Stimulated activated naive CD4-positive, alpha-beta T cell treated with Interleukin-2 at 50 U/mL for 16 hours (primary cell): ENCODE results near the gene VPS8.
"Not testable (repeated sequence)": the region's sequence is repeated elsewhere in the genome, so short reads cannot be mapped to it uniquely, and the experiment has no call there.

Experiments used
- DNase-seq: peaks from one replicate; lab custom pipeline; 2025; lab: John Stamatoyannopoulos, UW

Gene VPS8

GRCh38 chr3:184993394-184993793 is 181.4 kb downstream of the VPS8 start:
- no peak for DNase-seq

GRCh38 chr3:185003876-185004275 is 191.9 kb downstream of the VPS8 start:
- not testable (repeated sequence) for DNase-seq

- no peak for DNase-seq
These were observed 197.7 kb downstream of the VPS8 start for GRCh38 chr3:185009650-185010049.

GRCh38 chr3:185017584-185017983 is 205.6 kb downstream of the VPS8 start:
- DNase-seq: not testable (repeated sequence)

GRCh38 chr3:185017996-185018395 is 206.0 kb downstream of the VPS8 start:
- not testable (repeated sequence) for DNase-seq

- no peak for DNase-seq
These were observed 209.3 kb downstream of the VPS8 start for GRCh38 chr3:185021256-185021655.

GRCh38 chr3:185024406-185024805 is 212.4 kb downstream of the VPS8 start:
- DNase-seq: no peak

GRCh38 chr3:185024966-185025365 is 213.0 kb downstream of the VPS8 start:
- DNase-seq: no peak

- DNase-seq: no peak
These were observed 216.2 kb downstream of the VPS8 start for GRCh38 chr3:185028121-185028520.

- DNase-seq: no peak
These were observed 217.1 kb downstream of the VPS8 start for GRCh38 chr3:185029086-185029485.

GRCh38 chr3:185030399-185030798 is 218.4 kb downstream of the VPS8 start:
- no peak for DNase-seq

- DNase-seq: no peak
These were observed 219.0 kb downstream of the VPS8 start for GRCh38 chr3:185030951-185031350.

GRCh38 chr3:185037801-185038200 is 225.8 kb downstream of the VPS8 start:
- DNase-seq: no peak

- no peak for DNase-seq
These were observed 228.5 kb downstream of the VPS8 start for GRCh38 chr3:185040425-185040824.

- no peak for DNase-seq
These were observed 229.6 kb downstream of the VPS8 start for GRCh38 chr3:185041540-185041939.

GRCh38 chr3:185042312-185043050 is 230.5 kb downstream of the VPS8 start:
- no peak for DNase-seq

GRCh38 chr3:185046164-185046515 is 234.2 kb downstream of the VPS8 start:
- DNase-seq: no peak

GRCh38 chr3:185046603-185047002 is 234.6 kb downstream of the VPS8 start:
- no peak for DNase-seq

GRCh38 chr3:185049710-185050109 is 237.7 kb downstream of the VPS8 start:
- no peak for DNase-seq

- DNase-seq: no peak
These were observed 239.8 kb downstream of the VPS8 start for GRCh38 chr3:185051801-185052200.

GRCh38 chr3:185052631-185053030 is 240.7 kb downstream of the VPS8 start:
- no peak for DNase-seq

GRCh38 chr3:185056908-185057307 is 244.9 kb downstream of the VPS8 start:
- no peak for DNase-seq

- no peak for DNase-seq
These were observed 245.9 kb downstream of the VPS8 start for GRCh38 chr3:185057829-185058228.

GRCh38 chr3:185058796-185059195 is 246.8 kb downstream of the VPS8 start:
- DNase-seq: no peak
